ENCODE data around the gene SMAD5.

The SMAD5 gene

GRCh38 chr5:136115183-136115865 is 17.3 kb upstream of the SMAD5 start:
- no peak for DNase-seq

GRCh38 chr5:136120529-136120928 is 12.1 kb upstream of the SMAD5 start:
- DNase-seq: no peak

- peak in 1 of 2 experiments; percentile 44 for DNase-seq
Measured at GRCh38 chr5:136123236-136123768, 9.3 kb upstream of the SMAD5 start.

GRCh38 chr5:136127560-136127959 is 5.1 kb upstream of the SMAD5 start:
- no peak for DNase-seq

- no peak for DNase-seq
Measured at GRCh38 chr5:136128481-136128880, 4.2 kb upstream of the SMAD5 start.

- no peak for DNase-seq
Measured at GRCh38 chr5:136129445-136129844, 3.2 kb upstream of the SMAD5 start.

GRCh38 chr5:136130581-136130980 is 2.1 kb upstream of the SMAD5 start:
- no peak for DNase-seq

- DNase-seq: no peak
Measured at GRCh38 chr5:136132087-136132486, 558 bp upstream of the SMAD5 start.

GRCh38 chr5:136133222-136133921 is 727 bp downstream of the SMAD5 start:
- DNase-seq: no peak

GRCh38 chr5:136133922-136134379 is 1.3 kb downstream of the SMAD5 start:
- no peak for DNase-seq

GRCh38 chr5:136134653-136135052 is 2.0 kb downstream of the SMAD5 start:
- DNase-seq: no peak

- DNase-seq: no peak
Measured at GRCh38 chr5:136135536-136135935, 2.9 kb downstream of the SMAD5 start.

- DNase-seq: no peak
Measured at GRCh38 chr5:136137497-136138220, 5.0 kb downstream of the SMAD5 start.

- no peak for DNase-seq
Measured at GRCh38 chr5:136141561-136141960, 8.9 kb downstream of the SMAD5 start.

GRCh38 chr5:136143312-136143711 is 10.7 kb downstream of the SMAD5 start:
- no peak for DNase-seq

- DNase-seq: no peak
Measured at GRCh38 chr5:136143763-136144162, 11.1 kb downstream of the SMAD5 start.

- no peak for DNase-seq
Measured at GRCh38 chr5:136145030-136145429, 12.4 kb downstream of the SMAD5 start.

- no peak for DNase-seq
Measured at GRCh38 chr5:136146201-136146600, 13.6 kb downstream of the SMAD5 start.

GRCh38 chr5:136147632-136148031 is 15.0 kb downstream of the SMAD5 start:
- no peak for DNase-seq

- no peak for DNase-seq
Measured at GRCh38 chr5:136149891-136150290, 17.2 kb downstream of the SMAD5 start.

GRCh38 chr5:136153581-136154236 is 21.1 kb downstream of the SMAD5 start:
- no peak for DNase-seq

GRCh38 chr5:136155078-136155477 is 22.4 kb downstream of the SMAD5 start:
- no peak for DNase-seq

- DNase-seq: no peak
Measured at GRCh38 chr5:136155761-136156160, 23.1 kb downstream of the SMAD5 start.
